HG03196 (cell line): ENCODE data around the gene HTRA3.

Experiments used
- ATAC-seq: cut with Tn5 transposase; IDR thresholded peaks from one replicate; pipeline ENCODE4 v1.9.1; 2021; ENCODE audit not compliant: unreplicated experiment

Gene HTRA3

GRCh38 chr4:8269535-8270417 is at the start of gene HTRA3:
Gene HTRA3 (plus strand): TSS chr4:8269754. CDS start chr4:8269969, 215 bp downstream.
- no peak for ATAC-seq

DNA sequence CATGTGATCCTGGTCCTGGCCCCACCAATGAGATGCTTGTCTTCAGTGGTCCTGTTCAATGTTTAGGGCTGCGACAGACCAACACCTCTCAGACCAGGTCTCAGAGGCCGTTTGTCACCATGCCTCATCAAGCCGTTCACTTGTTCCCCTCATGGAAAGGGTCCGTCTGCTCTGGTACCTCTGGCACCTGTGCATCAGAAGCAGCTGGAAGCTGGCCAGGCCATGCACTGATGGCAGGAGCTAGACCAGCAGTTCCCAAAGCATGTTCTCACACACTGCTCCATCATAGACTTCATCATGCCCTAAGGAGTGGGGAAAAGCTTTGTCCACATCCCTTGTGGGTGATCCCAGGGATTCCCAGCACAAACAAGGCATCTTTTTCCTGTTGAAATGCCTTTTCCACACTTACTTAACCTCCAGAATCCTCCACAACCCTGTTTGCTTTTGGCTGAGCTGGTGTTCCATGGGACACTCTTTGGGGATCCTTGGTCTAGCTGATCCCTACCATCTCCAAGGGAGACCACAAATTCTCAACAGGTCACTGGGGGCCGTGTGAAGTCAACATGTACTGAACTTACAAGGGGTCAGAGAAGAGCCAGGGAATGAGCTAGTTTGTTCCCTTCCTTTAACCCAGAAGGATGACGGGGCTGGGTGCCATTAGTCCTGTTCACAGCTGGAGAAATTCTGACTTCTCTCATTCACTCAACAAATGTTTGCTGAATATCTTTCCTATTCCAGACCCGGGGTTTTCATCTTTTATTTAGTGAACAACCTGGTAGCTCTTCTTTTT is 48.7 kb upstream of the HTRA3 start:
- no peak for ATAC-seq

DNA sequence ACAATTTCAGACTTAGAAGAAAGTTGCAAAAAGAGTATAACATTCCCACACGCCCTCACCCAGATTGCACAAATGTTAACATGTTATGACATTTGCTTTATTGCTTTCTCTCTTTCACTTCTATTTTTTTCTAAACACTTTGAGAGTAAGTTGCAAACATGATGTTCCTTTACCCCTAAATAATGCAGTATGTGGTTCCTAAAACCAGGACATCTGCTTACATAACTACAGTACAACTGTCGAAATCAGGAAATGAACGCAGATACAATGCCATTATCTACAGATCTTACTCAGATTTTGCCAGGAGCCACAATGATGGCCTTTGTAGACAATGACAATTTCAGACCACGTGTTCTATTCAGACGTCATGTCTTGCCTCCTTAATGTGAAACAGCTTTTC is 48.1 kb upstream of the HTRA3 start:
- ATAC-seq = no peak

- no peak for ATAC-seq
Measured at GRCh38 chr4:8221985-8222384, 47.6 kb upstream of the HTRA3 start.

DNA sequence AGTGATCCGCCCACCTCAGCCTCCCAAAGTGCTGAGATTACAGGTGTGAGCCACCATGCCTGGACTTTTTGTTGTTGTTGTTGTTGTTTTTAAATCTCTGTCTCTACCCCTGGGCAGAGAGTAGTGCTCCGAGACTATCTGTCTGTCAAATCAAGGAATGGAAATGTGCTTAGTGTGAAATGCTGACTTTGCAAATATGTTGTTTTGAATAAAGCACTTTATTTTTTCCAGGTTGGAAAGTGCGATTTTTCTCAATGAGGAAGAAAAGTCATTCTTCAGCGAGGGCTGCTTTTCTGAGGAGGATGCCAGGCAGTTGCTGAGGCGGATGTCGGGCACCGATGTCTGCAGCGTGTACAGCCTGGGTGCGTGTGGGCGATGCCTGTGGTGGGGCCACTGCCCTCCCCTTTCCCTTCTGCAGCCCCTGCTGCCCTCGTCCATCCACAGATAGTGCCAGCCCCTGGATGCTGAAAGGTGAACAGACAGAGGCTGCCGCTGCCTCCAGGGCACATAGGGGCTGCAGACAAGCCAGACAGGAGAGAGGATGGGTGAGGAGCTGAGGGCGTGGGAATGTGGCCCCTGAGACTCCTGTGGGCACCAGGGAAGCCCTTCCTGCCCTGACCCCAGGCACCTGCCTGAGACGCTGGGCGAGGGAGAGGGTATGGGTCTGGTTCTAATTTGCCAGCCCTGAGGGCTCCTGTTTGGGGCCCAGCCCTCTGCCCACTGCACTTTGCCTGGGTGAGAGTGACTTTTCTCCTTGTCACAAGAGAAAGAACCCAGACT is 46.8 kb upstream of the HTRA3 start:
- ATAC-seq = no peak

DNA sequence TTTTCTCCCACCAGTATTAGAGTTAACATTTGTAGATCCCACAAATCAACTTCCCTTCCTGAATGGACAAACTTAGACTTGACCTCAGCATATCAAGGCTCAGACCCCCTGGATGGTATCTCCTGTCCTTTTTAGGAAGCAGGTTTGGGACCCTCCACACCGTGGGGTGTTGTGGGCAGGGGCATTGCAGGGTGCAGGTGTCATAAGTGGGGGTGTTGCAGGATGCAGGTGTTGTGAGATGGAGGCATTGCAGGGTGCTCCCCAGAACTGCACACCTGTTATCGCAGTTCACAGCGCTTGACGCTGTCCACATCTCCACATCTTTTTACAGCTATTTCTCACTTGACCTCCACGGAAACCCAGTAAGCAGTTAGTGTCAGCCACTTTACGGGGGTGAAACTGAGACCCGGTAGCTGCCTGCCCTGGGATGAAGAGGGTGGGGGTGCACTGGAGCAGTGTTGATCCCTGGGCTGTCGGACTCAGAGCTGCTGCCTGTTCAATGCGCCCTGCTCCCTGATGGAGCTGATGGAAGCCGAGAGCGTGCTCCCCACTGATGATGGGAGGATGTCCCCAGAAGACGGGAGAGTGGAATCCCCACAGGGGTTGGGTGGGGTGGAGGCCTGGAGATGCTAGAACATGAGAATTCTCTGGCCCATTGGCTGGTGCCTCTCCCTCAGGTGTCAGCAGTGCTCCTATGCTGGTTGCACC is 45.1 kb upstream of the HTRA3 start:
- ATAC-seq = no peak

DNA sequence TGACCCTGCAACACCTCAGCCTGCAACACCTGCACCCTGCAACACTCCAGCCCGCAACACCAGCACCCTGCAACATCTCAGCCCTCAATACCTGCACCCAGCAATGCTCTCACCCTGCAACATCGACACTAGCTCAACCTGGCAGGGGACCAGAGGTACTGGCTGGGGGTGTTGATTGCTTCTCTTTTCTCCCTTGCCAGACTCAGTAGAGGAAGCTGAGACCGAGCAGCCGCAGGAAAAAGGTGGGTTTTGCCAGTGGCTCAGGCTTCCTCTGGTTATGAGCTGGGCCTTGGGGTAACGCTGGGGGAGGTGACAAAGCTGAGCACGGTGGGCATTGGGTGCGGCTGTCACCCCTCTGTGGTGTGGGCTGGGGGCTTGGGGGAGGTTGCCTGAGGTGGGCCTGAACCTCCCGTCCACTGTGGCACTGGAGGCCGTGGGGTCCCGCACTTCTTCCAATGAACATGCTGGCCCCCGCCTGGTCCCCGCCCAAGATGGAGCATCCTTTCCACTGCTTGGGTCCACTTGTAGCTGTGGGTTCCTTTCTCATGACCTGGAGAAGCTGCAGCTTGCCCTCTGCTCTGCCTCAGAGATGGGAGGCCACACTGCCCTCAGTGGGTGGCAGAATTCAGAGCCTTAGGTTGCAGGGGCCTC is 44.5 kb upstream of the HTRA3 start:
- no peak for ATAC-seq

DNA sequence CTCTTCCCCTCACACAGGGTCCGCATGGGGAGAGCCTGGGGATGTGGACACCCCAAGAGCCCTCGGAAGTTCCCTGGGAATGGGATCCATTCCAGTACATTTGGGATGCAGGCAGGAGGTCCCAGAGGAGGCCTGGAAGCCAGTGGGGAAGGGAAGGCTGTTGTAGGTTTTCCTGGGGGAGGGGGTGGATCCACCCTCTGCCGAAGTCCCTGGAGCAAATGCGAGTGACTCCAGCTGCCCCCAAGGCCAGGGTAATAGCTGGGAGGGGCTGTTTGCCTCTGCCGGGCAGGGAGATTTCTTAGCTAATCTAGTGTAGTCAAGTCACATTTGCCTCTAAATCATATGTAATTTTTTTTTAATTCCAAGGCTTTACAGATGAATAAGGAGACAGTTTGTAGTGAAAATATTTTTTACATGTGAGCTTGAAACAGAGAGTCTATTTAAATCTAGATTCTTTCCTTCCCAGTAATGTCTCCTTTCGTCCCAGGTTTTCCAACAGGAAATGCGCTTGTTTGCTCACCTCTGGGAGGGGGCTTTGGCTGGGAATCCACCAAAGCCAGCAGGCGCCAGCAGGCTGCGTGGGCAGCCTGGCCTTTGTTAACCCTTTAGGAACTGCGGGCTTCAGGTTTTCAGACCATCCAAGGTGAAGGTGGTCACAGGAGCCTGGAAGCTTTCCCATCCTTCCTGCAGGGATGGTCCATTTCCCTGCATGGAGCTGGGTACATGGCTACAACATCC is 43.7 kb upstream of the HTRA3 start:
- ATAC-seq = no peak

- no peak for ATAC-seq
Measured at GRCh38 chr4:8227201-8227770, 42.3 kb upstream of the HTRA3 start.

- ATAC-seq = no peak
Measured at GRCh38 chr4:8227771-8228318, 41.7 kb upstream of the HTRA3 start.

- ATAC-seq = peak; percentile 67
Measured at GRCh38 chr4:8228319-8229250, 41.0 kb upstream of the HTRA3 start.

GRCh38 chr4:8229331-8229975 is 40.1 kb upstream of the HTRA3 start:
- ATAC-seq = no peak

GRCh38 chr4:8230033-8230432 is 39.5 kb upstream of the HTRA3 start:
- ATAC-seq = no peak

DNA sequence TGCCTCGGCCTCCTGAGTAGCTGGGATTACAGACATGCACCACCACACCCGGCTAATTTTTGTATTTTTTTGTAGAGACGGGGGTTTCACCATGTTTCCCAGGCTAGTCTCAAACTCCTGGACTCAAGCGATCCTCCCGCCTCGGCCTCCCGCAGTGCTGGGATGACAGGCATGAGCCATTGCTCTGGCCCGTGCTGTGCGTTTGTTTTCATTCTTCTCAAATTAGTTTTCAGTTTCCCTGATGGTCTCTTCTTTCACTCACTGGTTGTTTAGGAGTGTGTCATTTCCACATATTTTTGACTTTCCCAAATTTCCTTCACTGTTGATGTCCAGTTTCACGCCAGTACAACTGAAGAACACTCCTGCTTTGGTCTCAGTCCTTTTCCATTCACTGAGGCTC is 38.7 kb upstream of the HTRA3 start:
- ATAC-seq = no peak

- no peak for ATAC-seq
Measured at GRCh38 chr4:8231551-8232049, 38.0 kb upstream of the HTRA3 start.

DNA sequence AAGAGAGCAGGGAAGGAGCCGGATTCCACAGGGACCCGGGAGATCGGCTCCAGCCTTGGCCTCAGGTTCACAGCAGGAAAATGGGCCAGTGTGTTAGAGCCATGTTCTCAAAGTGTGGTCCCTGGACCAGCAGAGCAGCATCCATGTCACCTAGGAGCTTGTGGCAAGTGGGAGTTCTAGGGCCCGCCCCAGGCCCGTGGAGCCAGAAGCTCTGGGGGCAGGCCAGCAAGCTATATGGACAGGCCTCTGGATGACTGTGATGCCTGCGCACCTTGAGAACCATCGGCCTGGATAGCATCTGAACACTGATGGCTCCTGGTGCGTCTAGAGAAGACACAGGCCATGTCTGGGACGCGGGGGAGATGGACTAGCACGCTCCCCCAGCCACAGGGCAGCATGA is 36.8 kb upstream of the HTRA3 start:
- ATAC-seq = no peak
